ENCODE results near the gene SYNDIG1L.
"Not testable (repeated sequence)": the region's sequence is repeated elsewhere in the genome, so short reads cannot be mapped to it uniquely, and the experiment has no call there.

Gene SYNDIG1L

DNA sequence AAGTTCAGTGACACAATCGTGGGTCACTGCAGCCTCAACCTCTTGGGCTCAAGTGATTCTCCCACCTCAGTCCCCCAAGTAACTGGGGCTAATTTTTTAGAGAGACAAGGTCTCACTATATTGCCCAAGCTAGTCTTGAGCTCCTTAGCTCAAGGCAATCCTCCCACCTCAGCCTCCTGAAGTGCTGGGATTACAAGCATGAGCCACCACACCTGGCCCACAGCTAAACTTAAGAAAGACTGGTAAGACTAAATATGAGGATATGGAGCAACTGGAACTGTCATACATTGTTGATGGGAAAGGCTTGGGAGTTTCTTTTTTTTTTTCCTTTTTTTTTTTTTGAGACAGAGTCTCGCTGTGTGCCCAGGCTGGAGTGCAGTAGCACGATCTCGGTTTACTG lies 43.8 kb downstream of the SYNDIG1L start:
- no peak overlapping the region for H3K9ac ChIP-seq (ENCODE audit: low read length)
- no peaks in the 10 kb centered on the region for H3K9me3 ChIP-seq (ENCODE audit: control insufficient read depth, insufficient read depth, low read depth, low read length)
- H3K36me3 ChIP-seq (ENCODE audit: control insufficient read depth, insufficient read depth, low read length) = no peaks in the 10 kb centered on the region
- H3K4me1 ChIP-seq (ENCODE audit: control insufficient read depth, insufficient read depth, low read length) = no peaks in the 10 kb centered on the region
- no peak overlapping the region for H3K4me3 ChIP-seq (ENCODE audit: low read depth, low read length)
- H3K27me3 ChIP-seq (ENCODE audit: control insufficient read depth, insufficient read depth, low read length) = no peaks in the 10 kb centered on the region
- no peak overlapping the region for H3K27ac ChIP-seq (ENCODE audit: low read depth, low read length)

DNA sequence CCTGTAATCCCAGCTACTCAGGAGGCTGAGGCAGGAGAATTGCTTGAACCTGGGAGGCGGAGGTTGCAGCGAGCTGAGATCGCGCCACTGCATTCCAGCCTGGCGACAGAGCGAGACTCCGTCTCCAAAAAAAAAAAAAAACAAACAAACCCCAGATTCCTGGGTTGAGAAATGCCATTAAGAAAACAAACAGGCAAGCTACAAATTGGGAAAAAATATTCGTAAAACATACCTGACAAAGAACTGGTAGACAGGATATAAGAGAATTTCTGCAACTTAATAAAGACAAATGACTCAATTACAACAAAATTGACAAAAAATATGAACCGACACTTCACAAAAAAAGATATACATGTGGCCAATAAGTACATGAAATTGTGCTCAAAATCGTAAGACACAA lies 44.4 kb downstream of the SYNDIG1L start:
- not testable (repeated sequence) for H3K4me1 ChIP-seq (ENCODE audit: control insufficient read depth, insufficient read depth, low read length); H3K9ac ChIP-seq (ENCODE audit: low read length); H3K27ac ChIP-seq (ENCODE audit: low read depth, low read length); H3K36me3 ChIP-seq (ENCODE audit: control insufficient read depth, insufficient read depth, low read length); H3K4me3 ChIP-seq (ENCODE audit: low read depth, low read length); H3K27me3 ChIP-seq (ENCODE audit: control insufficient read depth, insufficient read depth, low read length); H3K9me3 ChIP-seq (ENCODE audit: control insufficient read depth, insufficient read depth, low read depth, low read length)

DNA sequence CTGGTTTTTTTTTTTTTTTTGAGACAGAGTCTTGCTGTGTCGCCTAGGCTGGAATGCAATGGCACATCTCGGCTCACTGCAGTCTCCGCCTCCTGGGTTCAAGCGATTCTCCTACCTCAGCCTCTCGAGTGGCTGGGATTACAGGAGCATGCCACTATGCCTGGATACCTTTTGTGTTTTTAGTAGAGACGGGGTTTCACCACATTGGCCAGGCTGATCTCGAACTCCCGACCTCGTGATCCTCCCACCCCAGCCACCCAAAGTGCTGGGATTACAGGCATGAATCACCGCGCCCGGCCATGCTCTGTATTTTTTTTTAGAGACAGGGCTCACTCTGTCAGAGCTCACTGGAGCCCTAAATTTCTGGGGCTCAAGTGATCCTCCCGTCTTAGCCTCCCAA lies 45.2 kb downstream of the SYNDIG1L start:
- Histone ChIP-seq H3K4me1 (ENCODE audit: control insufficient read depth, insufficient read depth, low read length) (no peaks in the 10 kb centered on the region), H3K27ac (ENCODE audit: low read depth, low read length) (no peak overlapping the region), H3K4me3 (ENCODE audit: low read depth, low read length) (no peak overlapping the region), H3K27me3 (ENCODE audit: control insufficient read depth, insufficient read depth, low read length) (no peaks in the 10 kb centered on the region), H3K9me3 (ENCODE audit: control insufficient read depth, insufficient read depth, low read depth, low read length) (no peaks in the 10 kb centered on the region), H3K9ac (ENCODE audit: low read length) (no peak overlapping the region), H3K36me3 (ENCODE audit: control insufficient read depth, insufficient read depth, low read length) (no peaks in the 10 kb centered on the region)

DNA sequence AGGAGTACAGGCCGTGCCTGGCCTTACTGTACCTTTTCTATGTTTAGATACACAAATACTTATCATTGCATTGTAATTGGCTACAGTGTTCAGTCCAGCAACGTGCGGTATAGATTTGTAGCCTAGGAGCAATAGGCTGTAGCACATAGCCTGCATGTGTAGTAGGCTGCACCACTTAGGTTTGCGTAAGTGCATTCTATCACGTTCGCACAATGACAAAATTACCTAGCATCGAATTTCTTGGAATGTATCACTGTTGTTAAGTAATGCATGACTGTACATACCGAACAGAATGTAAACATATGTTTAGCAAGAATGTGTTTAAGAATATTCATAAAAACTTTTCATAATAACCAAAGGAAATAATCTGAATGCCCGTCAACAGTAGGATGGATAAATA lies 45.8 kb downstream of the SYNDIG1L start:
- Histone ChIP-seq H3K4me1 (ENCODE audit: control insufficient read depth, insufficient read depth, low read length) (no peaks in the 10 kb centered on the region), H3K4me3 (ENCODE audit: low read depth, low read length) (no peak overlapping the region), H3K27me3 (ENCODE audit: control insufficient read depth, insufficient read depth, low read length) (no peaks in the 10 kb centered on the region), H3K36me3 (ENCODE audit: control insufficient read depth, insufficient read depth, low read length) (no peaks in the 10 kb centered on the region), H3K9me3 (ENCODE audit: control insufficient read depth, insufficient read depth, low read depth, low read length) (no peaks in the 10 kb centered on the region), H3K9ac (ENCODE audit: low read length) (no peak overlapping the region), H3K27ac (ENCODE audit: low read depth, low read length) (no peak overlapping the region)

DNA sequence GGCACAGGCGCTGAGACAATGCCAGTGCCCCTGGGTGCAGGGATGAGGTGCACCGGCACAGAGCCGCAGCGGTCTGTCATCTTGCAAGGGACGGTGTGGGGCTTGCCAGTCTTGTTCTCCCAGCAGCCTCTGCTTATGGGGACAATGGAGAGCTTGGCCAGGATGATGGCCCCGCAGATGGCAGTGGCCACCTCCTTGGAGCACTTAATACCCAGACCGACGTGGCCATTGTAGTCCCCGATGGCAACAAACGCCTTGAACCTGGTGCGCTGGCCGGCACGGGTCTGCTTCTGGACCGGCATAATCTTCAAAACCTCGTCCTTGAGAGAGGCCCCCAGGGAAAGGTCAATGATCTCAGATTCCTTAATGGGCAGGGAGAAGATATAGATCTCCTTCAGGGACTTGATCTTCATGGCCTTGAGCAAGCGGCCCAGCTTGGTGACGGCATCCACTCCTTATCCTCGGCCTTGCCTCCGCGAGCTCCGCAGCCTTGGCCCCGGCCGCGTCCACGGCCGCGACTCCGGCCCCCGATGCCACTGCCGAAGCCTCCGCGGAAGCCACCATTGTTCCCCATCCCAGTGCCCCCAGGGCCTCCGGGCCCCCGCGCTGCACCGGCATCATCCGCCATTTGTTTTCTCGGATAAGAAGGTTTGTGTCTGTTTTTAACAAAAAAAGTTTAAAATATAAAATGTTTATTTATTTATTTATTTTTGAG lies 47.9 kb downstream of the SYNDIG1L start:
- no peak overlapping the region for H3K9ac ChIP-seq (ENCODE audit: low read length)
- H3K9me3 ChIP-seq (ENCODE audit: control insufficient read depth, insufficient read depth, low read depth, low read length) = no peaks in the 10 kb centered on the region
- H3K4me3 ChIP-seq (ENCODE audit: low read depth, low read length) = no peak overlapping the region
- no peaks in the 10 kb centered on the region for H3K36me3 ChIP-seq (ENCODE audit: control insufficient read depth, insufficient read depth, low read length)
- no peaks in the 10 kb centered on the region for H3K4me1 ChIP-seq (ENCODE audit: control insufficient read depth, insufficient read depth, low read length)
- H3K27ac ChIP-seq (ENCODE audit: low read depth, low read length) = no peak overlapping the region
- no peaks in the 10 kb centered on the region for H3K27me3 ChIP-seq (ENCODE audit: control insufficient read depth, insufficient read depth, low read length)

DNA sequence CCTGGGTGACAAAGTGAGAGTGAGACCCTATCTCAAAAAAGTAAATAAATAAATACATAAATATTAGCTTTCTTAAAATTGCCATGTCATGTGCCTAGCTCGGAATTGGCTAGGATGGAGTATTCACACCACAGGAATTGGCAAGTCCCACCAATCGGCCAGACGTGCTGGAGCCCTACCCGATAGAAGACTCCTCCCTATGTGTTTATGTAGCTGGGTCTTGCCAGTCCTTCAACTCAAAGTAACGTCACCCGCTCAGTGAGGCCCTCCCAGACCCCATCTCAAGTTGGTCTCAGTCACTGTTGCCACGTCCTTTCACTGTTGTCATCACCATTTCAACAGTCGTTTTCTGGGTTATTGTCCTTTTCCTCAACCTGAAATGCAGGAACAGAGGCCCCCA lies 57.6 kb downstream of the SYNDIG1L start:
- no peak overlapping the region for H3K9ac ChIP-seq (ENCODE audit: low read length)
- peaks cover 2% of the 10 kb centered on the region; the same call in 1 of the 2 replicates for H3K4me1 ChIP-seq (ENCODE audit: control insufficient read depth, insufficient read depth, low read length)
- no peaks in the 10 kb centered on the region for H3K9me3 ChIP-seq (ENCODE audit: control insufficient read depth, insufficient read depth, low read depth, low read length)
- H3K27me3 ChIP-seq (ENCODE audit: control insufficient read depth, insufficient read depth, low read length) = no peaks in the 10 kb centered on the region
- no peak overlapping the region for H3K4me3 ChIP-seq (ENCODE audit: low read depth, low read length)
- H3K27ac ChIP-seq (ENCODE audit: low read depth, low read length) = no peak overlapping the region
- no peaks in the 10 kb centered on the region for H3K36me3 ChIP-seq (ENCODE audit: control insufficient read depth, insufficient read depth, low read length)

DNA sequence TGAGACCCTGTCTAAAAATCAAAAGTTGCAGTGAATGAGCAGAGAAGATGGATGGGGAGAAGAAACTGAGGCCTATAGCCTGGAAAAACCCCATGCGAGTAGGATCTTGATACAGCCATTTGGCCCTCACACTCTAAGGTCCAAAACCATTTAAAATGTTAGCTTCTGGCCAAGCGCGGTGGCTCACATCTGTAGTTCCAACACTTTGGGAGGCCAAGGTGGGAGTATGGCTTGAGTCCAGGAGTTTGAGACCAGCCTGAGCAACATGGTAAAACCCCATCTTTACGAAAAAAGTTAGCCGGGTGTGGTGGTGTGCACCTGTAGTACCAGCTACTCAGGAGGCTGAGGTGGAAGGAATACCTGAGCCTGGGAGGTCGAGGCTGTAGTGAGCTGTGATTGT lies 58.0 kb downstream of the SYNDIG1L start:
- peaks cover 2% of the 10 kb centered on the region; the same call in 1 of the 2 replicates for H3K4me1 ChIP-seq (ENCODE audit: control insufficient read depth, insufficient read depth, low read length)
- H3K9ac ChIP-seq (ENCODE audit: low read length) = no peak overlapping the region
- no peak overlapping the region for H3K27ac ChIP-seq (ENCODE audit: low read depth, low read length)
- H3K4me3 ChIP-seq (ENCODE audit: low read depth, low read length) = no peak overlapping the region
- no peaks in the 10 kb centered on the region for H3K27me3 ChIP-seq (ENCODE audit: control insufficient read depth, insufficient read depth, low read length)
- H3K36me3 ChIP-seq (ENCODE audit: control insufficient read depth, insufficient read depth, low read length) = no peaks in the 10 kb centered on the region
- H3K9me3 ChIP-seq (ENCODE audit: control insufficient read depth, insufficient read depth, low read depth, low read length) = no peaks in the 10 kb centered on the region

DNA sequence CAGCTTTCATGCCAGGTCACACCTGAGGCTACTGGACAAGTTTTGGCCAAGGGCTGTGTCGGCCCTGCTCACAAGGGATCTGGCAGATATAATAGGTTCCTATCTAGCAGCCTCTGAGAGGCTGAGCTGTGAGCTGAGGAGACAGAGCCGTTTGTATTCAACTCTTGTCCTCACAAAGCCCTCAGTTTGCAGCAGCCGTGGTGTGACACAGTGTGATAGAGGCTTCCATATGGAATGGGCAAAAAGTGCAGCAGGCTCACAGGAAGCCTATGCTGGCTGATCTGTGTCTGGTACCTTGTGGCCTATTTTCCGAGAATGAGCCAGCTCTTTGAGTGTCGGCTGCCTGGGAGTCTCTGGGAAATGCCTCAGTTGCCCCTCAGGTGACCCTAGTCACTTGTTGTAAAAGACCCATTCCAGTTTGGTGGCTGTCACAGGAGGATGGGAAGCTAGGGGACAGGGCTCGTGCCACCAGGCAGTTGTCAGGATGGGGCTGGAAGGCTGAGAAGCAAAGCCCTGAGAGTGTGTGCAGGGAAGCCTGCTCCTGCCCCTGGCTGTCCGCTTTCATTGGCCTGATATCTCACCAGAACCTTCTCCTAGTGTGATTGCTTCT lies 61.6 kb downstream of the SYNDIG1L start:
- no peak overlapping the region for H3K9ac ChIP-seq (ENCODE audit: low read length)
- peaks cover 16% of the 10 kb centered on the region for H3K36me3 ChIP-seq (ENCODE audit: control insufficient read depth, insufficient read depth, low read length)
- no peaks in the 10 kb centered on the region for H3K9me3 ChIP-seq (ENCODE audit: control insufficient read depth, insufficient read depth, low read depth, low read length)
- no peak overlapping the region for H3K4me3 ChIP-seq (ENCODE audit: low read depth, low read length)
- H3K4me1 ChIP-seq (ENCODE audit: control insufficient read depth, insufficient read depth, low read length) = peaks cover 28% of the 10 kb centered on the region
- no peaks in the 10 kb centered on the region for H3K27me3 ChIP-seq (ENCODE audit: control insufficient read depth, insufficient read depth, low read length)
- H3K27ac ChIP-seq (ENCODE audit: low read depth, low read length) = no peak overlapping the region

DNA sequence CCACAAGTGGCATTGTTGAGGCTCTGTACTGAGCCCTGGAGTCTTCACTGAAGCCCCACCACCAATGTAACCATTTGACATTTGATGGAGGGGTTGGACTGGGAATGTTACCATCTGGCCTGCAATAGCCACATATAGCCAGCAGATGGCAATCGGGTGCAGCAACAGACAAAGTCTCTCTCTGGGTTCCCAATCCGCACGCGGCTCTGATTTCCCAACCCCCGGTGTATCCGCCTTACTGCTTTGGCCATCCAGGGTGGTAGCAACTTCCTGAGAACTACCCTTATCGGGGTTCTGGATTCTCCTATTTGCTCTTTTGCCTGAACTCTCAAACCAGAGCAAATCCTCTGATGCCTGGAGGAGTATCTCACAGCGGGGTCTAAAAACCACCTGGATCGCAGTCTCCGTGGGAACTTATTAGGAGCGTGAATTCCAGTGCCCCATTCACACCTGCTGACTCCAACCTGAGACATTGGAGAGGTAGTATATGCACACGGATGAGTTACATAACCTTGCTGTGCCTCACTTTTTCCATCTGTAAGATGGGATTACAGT lies 63.6 kb downstream of the SYNDIG1L start:
- Histone ChIP-seq H3K4me3 (ENCODE audit: low read depth, low read length) (no peak overlapping the region), H3K27me3 (ENCODE audit: control insufficient read depth, insufficient read depth, low read length) (no peaks in the 10 kb centered on the region), H3K36me3 (ENCODE audit: control insufficient read depth, insufficient read depth, low read length) (peaks cover 36% of the 10 kb centered on the region), H3K9ac (ENCODE audit: low read length) (no peak overlapping the region), H3K4me1 (ENCODE audit: control insufficient read depth, insufficient read depth, low read length) (peaks cover 28% of the 10 kb centered on the region), H3K27ac (ENCODE audit: low read depth, low read length) (no peak overlapping the region), H3K9me3 (ENCODE audit: control insufficient read depth, insufficient read depth, low read depth, low read length) (no peaks in the 10 kb centered on the region)

DNA sequence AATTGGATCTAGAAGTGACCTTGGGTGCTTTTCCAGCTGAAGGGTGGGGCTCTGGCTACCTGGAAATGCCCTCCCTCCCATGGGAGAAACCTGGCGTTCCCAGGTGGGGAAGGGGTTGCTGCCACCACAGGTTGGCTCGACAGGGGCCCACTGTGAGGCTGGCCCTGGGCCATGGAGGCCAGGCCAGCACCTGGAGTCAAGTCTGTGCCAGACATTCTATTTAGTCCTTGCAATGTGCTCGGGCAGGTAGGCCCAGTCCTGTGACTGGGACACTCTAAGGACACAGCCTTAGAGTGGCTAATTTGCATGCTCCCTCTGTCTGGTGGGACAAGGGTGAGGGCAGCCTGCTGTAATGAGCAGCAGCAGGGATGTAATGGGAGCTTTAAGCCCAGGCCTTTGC lies 65.8 kb downstream of the SYNDIG1L start:
- Histone ChIP-seq H3K27me3 (ENCODE audit: control insufficient read depth, insufficient read depth, low read length) (no peaks in the 10 kb centered on the region), H3K27ac (ENCODE audit: low read depth, low read length) (no peak overlapping the region), H3K9ac (ENCODE audit: low read length) (no peak overlapping the region), H3K4me3 (ENCODE audit: low read depth, low read length) (no peak overlapping the region), H3K4me1 (ENCODE audit: control insufficient read depth, insufficient read depth, low read length) (peaks cover 26% of the 10 kb centered on the region), H3K36me3 (ENCODE audit: control insufficient read depth, insufficient read depth, low read length) (peaks cover 48% of the 10 kb centered on the region), H3K9me3 (ENCODE audit: control insufficient read depth, insufficient read depth, low read depth, low read length) (no peaks in the 10 kb centered on the region)

DNA sequence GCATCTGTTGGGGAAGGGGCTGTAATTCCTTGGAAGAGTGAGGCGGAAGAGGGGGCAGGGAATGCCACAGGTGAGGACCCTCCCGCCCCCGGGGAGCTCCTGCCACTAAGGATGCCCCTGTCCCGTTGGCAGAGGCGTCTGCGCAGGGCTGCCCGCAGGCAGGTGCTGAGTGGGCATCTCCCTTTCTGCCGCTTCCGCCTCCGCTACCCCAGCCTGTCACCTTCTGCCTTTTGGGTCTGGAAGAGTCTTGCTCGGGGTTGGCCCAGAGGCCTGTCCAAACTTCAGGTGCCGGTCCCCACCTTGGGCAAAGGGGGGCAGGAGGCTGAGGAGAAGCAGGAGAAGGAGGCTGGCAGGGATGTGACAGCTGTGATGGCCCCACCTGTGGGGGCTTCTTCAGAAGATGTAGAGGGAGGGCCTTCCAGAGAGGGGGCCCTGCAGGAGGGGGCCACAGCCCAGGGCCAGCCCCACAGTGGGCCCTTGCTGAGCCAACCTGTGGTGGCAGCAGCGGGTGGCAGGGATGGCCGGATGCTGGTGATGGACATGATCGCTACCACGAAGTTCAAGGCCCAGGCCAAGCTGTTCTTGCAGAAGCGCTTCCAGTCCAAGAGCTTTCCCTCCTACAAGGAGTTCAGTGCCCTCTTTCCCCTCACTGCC lies 67.7 kb downstream of the SYNDIG1L start:
- Histone ChIP-seq H3K36me3 (ENCODE audit: control insufficient read depth, insufficient read depth, low read length) (peaks cover 49% of the 10 kb centered on the region), H3K9me3 (ENCODE audit: control insufficient read depth, insufficient read depth, low read depth, low read length) (no peaks in the 10 kb centered on the region), H3K27me3 (ENCODE audit: control insufficient read depth, insufficient read depth, low read length) (no peaks in the 10 kb centered on the region), H3K4me1 (ENCODE audit: control insufficient read depth, insufficient read depth, low read length) (peaks cover 26% of the 10 kb centered on the region), H3K9ac (ENCODE audit: low read length) (no peak overlapping the region), H3K27ac (ENCODE audit: low read depth, low read length) (no peak overlapping the region), H3K4me3 (ENCODE audit: low read depth, low read length) (no peak overlapping the region)

Measured in HUES6 (cell line).